Measurements from ENCODE around the gene NFIB. TPM values are rescaled to one million over a fixed set of nuclear protein-coding genes. Genes with fewer than 3 reads are reported as not detected.

NFIB gene
- total RNA-seq, 1 experiment from 2014 or later: 3.6 TPM

DNA sequence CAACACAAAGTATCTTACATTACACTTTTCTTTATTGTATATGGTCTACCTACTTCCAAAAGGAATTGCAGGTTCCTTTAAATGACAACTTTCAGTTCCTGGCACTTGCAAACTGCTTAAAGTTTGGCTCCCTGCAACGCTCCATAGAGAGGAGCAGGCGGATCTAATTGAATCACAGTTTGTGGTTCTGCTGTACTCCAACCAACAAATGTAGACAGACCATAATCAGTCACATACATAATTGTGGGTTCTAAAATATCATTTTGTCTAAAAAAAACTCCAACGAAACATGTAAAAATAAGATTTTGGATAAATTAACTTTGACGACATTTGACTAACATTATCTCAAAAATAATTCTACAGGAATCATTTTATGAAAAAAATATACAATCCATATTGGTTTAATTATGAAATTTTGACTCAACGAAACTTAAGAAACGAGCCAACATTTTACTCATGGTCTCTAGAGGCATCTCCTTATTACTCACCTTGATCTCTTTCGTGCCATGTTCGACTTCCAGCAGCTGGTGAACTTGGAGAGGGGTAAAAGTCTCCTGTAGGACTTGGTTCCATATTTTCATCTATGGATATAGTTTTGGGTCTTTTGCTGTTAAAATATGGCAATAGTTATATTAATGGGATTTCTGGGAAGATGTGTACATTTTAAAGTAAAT is 167.6 kb downstream of the NFIB start:
- DNase-seq: no peak
- Histone ChIP-seq H3K9me3 (ENCODE audit: low read length) (no peaks in the 10 kb centered on the region), H3K4me3 (ENCODE audit: low read length) (no peak overlapping the region), H3K27me3 (ENCODE audit: low read length) (no peaks in the 10 kb centered on the region; the same call in 1 of the 2 replicates), H3K79me2 (ENCODE audit: low read length) (no peaks in the 10 kb centered on the region), H3K36me3 (ENCODE audit: insufficient read depth, low read length) (no peaks in the 10 kb centered on the region), H3K4me2 (ENCODE audit: low read depth, low read length, poor library complexity, severe bottlenecking) (no peak overlapping the region), H4K20me1 (ENCODE audit: insufficient read depth, low read depth, low read length) (no peaks in the 10 kb centered on the region), H3K27ac (ENCODE audit: low read length) (no peak overlapping the region), H3K9me2 (replicated peaks; ENCODE audit: insufficient read depth, low read length) (no peaks in the 10 kb centered on the region), H2AFZ (ENCODE audit: low read length) (no peak overlapping the region), H3K9ac (ENCODE audit: low read length) (no peak overlapping the region), H3K4me1 (ENCODE audit: low read length) (no peaks in the 10 kb centered on the region)

DNA sequence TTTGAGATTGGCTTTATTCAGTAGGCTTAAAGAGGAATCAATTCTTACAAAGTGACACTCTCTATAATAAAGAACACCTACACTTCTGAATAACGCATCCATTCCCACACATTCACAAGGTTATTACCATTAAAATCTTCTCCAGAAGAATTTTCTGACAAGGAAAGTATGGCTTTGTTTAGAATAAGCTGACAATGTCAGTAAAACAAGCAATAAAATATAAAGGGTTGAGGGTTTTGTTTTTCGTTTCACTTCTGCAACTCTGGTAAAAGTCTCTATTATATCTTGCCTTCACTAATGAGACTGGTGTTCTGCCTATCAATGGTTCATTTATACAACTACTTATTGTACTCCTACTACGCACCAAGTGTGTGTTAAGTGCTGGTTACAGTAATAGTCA is 169.7 kb downstream of the NFIB start:
- Histone ChIP-seq H3K9ac (ENCODE audit: low read length) (no peak overlapping the region), H3K27ac (ENCODE audit: low read length) (no peak overlapping the region), H4K20me1 (ENCODE audit: insufficient read depth, low read depth, low read length) (no peaks in the 10 kb centered on the region), H3K9me2 (replicated peaks; ENCODE audit: insufficient read depth, low read length) (no peaks in the 10 kb centered on the region), H3K9me3 (ENCODE audit: low read length) (no peaks in the 10 kb centered on the region), H3K27me3 (ENCODE audit: low read length) (no peaks in the 10 kb centered on the region; the same call in 1 of the 2 replicates), H3K79me2 (ENCODE audit: low read length) (no peaks in the 10 kb centered on the region), H3K4me1 (ENCODE audit: low read length) (peaks cover 3% of the 10 kb centered on the region), H2AFZ (ENCODE audit: low read length) (no peak overlapping the region), H3K4me3 (ENCODE audit: low read length) (no peak overlapping the region), H3K36me3 (ENCODE audit: insufficient read depth, low read length) (no peaks in the 10 kb centered on the region), H3K4me2 (ENCODE audit: low read depth, low read length, poor library complexity, severe bottlenecking) (no peak overlapping the region)
- no peak for DNase-seq

DNA sequence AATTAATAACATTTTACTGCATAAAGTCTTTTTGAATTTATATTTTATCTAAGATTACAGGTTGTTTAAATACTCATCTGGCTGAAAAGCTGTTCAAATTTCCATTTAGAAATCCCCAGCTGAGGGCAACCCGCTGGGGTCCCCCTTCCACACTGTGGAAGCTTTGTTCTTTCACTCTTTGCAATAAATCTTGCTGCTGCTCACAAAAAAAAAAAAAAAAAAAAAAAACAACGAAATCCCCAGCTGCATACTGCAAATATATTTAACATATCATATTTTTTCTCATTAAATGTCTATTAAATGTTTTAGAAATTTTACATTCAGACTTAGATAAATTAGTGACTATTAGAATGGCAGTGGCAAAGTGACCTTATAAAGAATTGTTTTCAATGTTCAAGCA is 172.2 kb downstream of the NFIB start:
- peaks cover 7% of the 10 kb centered on the region for H3K4me1 ChIP-seq (ENCODE audit: low read length)
- H3K4me3 ChIP-seq (ENCODE audit: low read length): no peak overlapping the region
- H3K9me3 ChIP-seq (ENCODE audit: low read length): no peaks in the 10 kb centered on the region
- H3K27me3 ChIP-seq (ENCODE audit: low read length): no peaks in the 10 kb centered on the region
- H3K27ac ChIP-seq (ENCODE audit: low read length): no peak overlapping the region
- H3K36me3 ChIP-seq (ENCODE audit: insufficient read depth, low read length): no peaks in the 10 kb centered on the region
- no peaks in the 10 kb centered on the region for H3K79me2 ChIP-seq (ENCODE audit: low read length)
- H3K9me2 ChIP-seq (replicated peaks; ENCODE audit: insufficient read depth, low read length): no peaks in the 10 kb centered on the region
- no peak for DNase-seq
- H4K20me1 ChIP-seq (ENCODE audit: insufficient read depth, low read depth, low read length): no peaks in the 10 kb centered on the region
- H2AFZ ChIP-seq (ENCODE audit: low read length): no peak overlapping the region
- no peak overlapping the region for H3K4me2 ChIP-seq (ENCODE audit: low read depth, low read length, poor library complexity, severe bottlenecking)
- H3K9ac ChIP-seq (ENCODE audit: low read length): no peak overlapping the region

DNA sequence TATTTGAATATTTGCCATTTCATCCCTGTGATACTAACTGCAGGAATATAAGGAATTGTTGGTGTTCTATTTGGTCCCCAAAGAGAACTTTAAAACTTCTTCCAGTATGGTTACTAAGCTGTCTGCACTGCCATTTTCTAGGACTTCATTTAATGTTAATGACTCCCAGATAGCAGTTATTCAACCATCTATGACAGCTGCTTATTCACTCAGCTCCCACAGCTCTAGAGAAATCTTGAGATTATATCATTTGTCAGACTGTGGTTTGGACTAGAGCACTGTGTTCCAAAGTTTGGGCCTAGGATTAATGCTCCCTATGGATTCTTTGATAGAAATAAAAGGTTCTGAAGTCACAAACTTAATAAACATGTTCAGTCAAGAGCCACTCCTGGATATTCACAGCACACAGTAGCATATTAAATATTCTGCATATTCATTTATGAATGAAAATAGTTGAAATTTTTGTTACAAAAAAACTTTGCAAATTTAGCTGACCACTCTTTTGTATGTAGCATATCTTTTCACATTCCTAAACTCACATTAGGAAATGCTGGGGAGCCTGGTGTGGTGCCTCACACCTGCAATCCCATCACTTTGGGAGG is 173.7 kb downstream of the NFIB start:
- Histone ChIP-seq H3K9me2 (replicated peaks; ENCODE audit: insufficient read depth, low read length) (no peaks in the 10 kb centered on the region), H3K79me2 (ENCODE audit: low read length) (no peaks in the 10 kb centered on the region), H3K4me1 (ENCODE audit: low read length) (peaks cover 7% of the 10 kb centered on the region), H3K9me3 (ENCODE audit: low read length) (no peaks in the 10 kb centered on the region), H3K4me3 (ENCODE audit: low read length) (no peak overlapping the region), H3K9ac (ENCODE audit: low read length) (no peak overlapping the region), H3K36me3 (ENCODE audit: insufficient read depth, low read length) (no peaks in the 10 kb centered on the region), H4K20me1 (ENCODE audit: insufficient read depth, low read depth, low read length) (no peaks in the 10 kb centered on the region), H2AFZ (ENCODE audit: low read length) (no peak overlapping the region), H3K27me3 (ENCODE audit: low read length) (no peaks in the 10 kb centered on the region), H3K4me2 (ENCODE audit: low read depth, low read length, poor library complexity, severe bottlenecking) (no peak overlapping the region), H3K27ac (ENCODE audit: low read length) (no peak overlapping the region)
- no peak for DNase-seq

DNA sequence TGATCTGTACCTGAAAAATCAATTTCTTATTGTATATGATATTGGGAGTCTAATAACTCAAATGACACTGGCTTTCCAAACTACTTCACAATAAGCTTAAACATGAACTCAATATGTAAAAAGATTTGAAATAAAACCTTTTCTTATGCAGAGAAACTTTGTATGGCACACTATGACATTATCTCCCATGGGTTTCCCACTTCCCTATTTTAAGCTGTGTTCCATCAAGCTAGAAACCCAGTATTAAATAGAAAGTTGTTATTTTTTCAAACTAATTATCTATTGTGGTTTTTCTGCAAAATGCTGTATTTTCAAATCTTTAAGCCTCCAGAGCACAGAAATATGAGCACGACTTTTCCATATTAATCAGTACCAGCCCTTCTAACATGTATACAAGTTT is 174.7 kb downstream of the NFIB start:
- peaks cover 7% of the 10 kb centered on the region for H3K4me1 ChIP-seq (ENCODE audit: low read length)
- H3K27me3 ChIP-seq (ENCODE audit: low read length): no peaks in the 10 kb centered on the region
- H2AFZ ChIP-seq (ENCODE audit: low read length): no peak overlapping the region
- DNase-seq: no peak
- H3K36me3 ChIP-seq (ENCODE audit: insufficient read depth, low read length): no peaks in the 10 kb centered on the region
- no peaks in the 10 kb centered on the region for H3K79me2 ChIP-seq (ENCODE audit: low read length)
- H3K4me3 ChIP-seq (ENCODE audit: low read length): no peak overlapping the region
- no peaks in the 10 kb centered on the region for H4K20me1 ChIP-seq (ENCODE audit: insufficient read depth, low read depth, low read length)
- no peaks in the 10 kb centered on the region for H3K9me2 ChIP-seq (replicated peaks; ENCODE audit: insufficient read depth, low read length)
- H3K27ac ChIP-seq (ENCODE audit: low read length): no peak overlapping the region
- no peak overlapping the region for H3K9ac ChIP-seq (ENCODE audit: low read length)
- no peaks in the 10 kb centered on the region for H3K9me3 ChIP-seq (ENCODE audit: low read length)
- H3K4me2 ChIP-seq (ENCODE audit: low read depth, low read length, poor library complexity, severe bottlenecking): no peak overlapping the region

DNA sequence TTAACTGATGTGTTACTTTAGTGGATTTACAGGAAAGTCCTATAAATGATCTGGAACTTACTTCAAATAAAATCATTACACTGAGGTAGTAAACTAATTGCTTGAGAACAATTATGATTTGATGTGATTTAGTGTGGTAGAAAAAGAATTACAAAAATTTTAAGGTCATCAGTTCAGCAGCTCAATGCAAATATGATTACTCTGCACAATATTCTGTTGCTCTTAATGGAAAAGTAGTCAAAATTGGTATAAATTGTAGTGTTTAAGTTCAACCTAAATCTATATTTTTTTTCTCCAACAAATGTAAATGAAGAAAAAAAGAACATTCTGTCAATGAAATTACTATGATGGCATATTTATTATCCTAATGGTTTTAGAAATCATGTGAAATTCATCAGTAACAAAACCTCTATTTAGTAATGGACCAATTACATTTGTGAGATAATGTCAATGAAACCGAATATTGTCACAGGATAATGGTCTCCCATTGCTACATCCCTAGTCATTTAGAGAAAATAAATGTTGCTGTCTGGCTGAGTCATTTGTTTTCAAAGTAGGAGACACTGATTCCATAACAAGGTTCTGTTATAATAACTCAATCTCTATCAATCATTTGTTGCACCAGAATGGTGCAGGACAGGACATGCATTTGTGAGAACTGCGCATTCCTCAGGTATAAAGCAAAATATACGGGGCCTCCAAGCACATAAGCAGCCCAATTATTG is 177.1 kb downstream of the NFIB start:
- Histone ChIP-seq H3K79me2 (ENCODE audit: low read length) (no peaks in the 10 kb centered on the region), H3K4me3 (ENCODE audit: low read length) (no peak overlapping the region), H3K4me1 (ENCODE audit: low read length) (peaks cover 7% of the 10 kb centered on the region), H3K36me3 (ENCODE audit: insufficient read depth, low read length) (no peaks in the 10 kb centered on the region), H4K20me1 (ENCODE audit: insufficient read depth, low read depth, low read length) (no peaks in the 10 kb centered on the region), H2AFZ (ENCODE audit: low read length) (no peak overlapping the region), H3K27ac (ENCODE audit: low read length) (no peak overlapping the region), H3K9me2 (replicated peaks; ENCODE audit: insufficient read depth, low read length) (no peaks in the 10 kb centered on the region), H3K9ac (ENCODE audit: low read length) (no peak overlapping the region), H3K9me3 (ENCODE audit: low read length) (no peaks in the 10 kb centered on the region), H3K27me3 (ENCODE audit: low read length) (no peaks in the 10 kb centered on the region), H3K4me2 (ENCODE audit: low read depth, low read length, poor library complexity, severe bottlenecking) (no peak overlapping the region)
- DNase-seq: no peak

DNA sequence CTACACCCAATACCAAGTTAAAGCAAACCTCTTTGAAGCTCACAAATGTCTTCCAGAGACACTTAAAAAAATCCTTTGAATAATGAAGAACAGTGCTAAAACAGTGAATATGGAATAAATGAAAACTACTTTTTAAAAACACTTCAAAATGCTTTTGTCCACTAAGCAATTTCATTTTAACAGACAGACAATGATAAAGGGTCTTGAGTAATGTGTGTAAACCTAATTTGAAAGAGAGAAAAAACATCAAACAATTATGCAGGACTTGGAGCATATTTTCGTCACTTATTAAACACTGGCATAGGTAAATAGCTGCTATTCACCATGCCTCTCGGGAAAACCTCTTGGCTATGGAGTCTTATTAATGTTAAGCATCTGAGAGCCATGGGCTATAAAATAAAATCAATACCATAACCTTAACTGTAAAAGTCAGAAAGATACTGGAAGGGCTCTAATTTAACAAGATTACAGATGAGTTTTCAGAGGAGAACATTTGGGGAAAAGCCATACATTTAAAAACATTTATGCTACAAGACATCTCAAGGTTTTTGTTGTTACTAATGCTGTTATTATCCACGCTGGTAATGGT is 177.8 kb downstream of the NFIB start:
- Histone ChIP-seq H3K9ac (ENCODE audit: low read length) (no peak overlapping the region), H3K9me3 (ENCODE audit: low read length) (no peaks in the 10 kb centered on the region), H3K4me1 (ENCODE audit: low read length) (peaks cover 7% of the 10 kb centered on the region), H3K36me3 (ENCODE audit: insufficient read depth, low read length) (no peaks in the 10 kb centered on the region), H3K27me3 (ENCODE audit: low read length) (no peaks in the 10 kb centered on the region), H3K4me3 (ENCODE audit: low read length) (no peak overlapping the region), H4K20me1 (ENCODE audit: insufficient read depth, low read depth, low read length) (no peaks in the 10 kb centered on the region), H3K4me2 (ENCODE audit: low read depth, low read length, poor library complexity, severe bottlenecking) (no peak overlapping the region), H3K9me2 (replicated peaks; ENCODE audit: insufficient read depth, low read length) (no peaks in the 10 kb centered on the region), H3K27ac (ENCODE audit: low read length) (no peak overlapping the region), H2AFZ (ENCODE audit: low read length) (no peak overlapping the region), H3K79me2 (ENCODE audit: low read length) (no peaks in the 10 kb centered on the region)
- DNase-seq: no peak

DNA sequence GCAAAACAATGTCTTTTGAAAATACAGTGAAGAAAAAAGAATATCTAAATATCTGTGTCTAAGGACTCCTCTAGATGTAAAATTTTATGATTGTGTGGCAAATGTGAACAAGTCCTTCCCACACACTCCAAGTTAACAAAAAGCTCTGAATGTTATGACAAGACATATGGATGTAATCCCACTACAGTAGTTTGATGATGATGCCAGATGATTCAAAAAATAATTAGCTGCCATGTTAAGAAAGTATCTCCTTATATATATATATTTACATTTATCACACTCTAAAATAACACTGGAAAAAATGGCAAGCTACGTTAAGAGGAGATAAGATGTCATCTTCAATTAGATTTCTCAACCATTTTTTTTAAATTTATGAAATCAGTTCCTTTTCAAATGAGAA is 178.5 kb downstream of the NFIB start:
- H3K9ac ChIP-seq (ENCODE audit: low read length): no peak overlapping the region
- H3K4me1 ChIP-seq (ENCODE audit: low read length): peaks cover 7% of the 10 kb centered on the region
- H3K9me2 ChIP-seq (replicated peaks; ENCODE audit: insufficient read depth, low read length): no peaks in the 10 kb centered on the region
- no peaks in the 10 kb centered on the region for H3K27me3 ChIP-seq (ENCODE audit: low read length)
- H3K36me3 ChIP-seq (ENCODE audit: insufficient read depth, low read length): no peaks in the 10 kb centered on the region
- no peak overlapping the region for H3K4me2 ChIP-seq (ENCODE audit: low read depth, low read length, poor library complexity, severe bottlenecking)
- no peak overlapping the region for H3K27ac ChIP-seq (ENCODE audit: low read length)
- DNase-seq: no peak
- H3K9me3 ChIP-seq (ENCODE audit: low read length): no peaks in the 10 kb centered on the region
- no peak overlapping the region for H2AFZ ChIP-seq (ENCODE audit: low read length)
- no peak overlapping the region for H3K4me3 ChIP-seq (ENCODE audit: low read length)
- H3K79me2 ChIP-seq (ENCODE audit: low read length): no peaks in the 10 kb centered on the region
- no peaks in the 10 kb centered on the region for H4K20me1 ChIP-seq (ENCODE audit: insufficient read depth, low read depth, low read length)
